ENCODE data around the gene JPH3. TPM values are rescaled to one million over a fixed set of nuclear protein-coding genes. Genes with fewer than 3 reads are reported as not detected.

The JPH3 gene
- total and polyA plus RNA-seq, 10 of the 15 experiments (the other 5 are each of a cell fraction or from before 2014, with no cell fraction given): 0.05 TPM; not detected in 9

GRCh38 chr16:87706278-87707000 lies 104.1 kb downstream of the JPH3 start:
- DNase-seq (ENCODE audit: low read depth, low spot score) (no peak), FAIRE-seq (no peak), ATAC-seq (no peak)
- H3K4me1 ChIP-seq (ENCODE audit: control insufficient read depth, insufficient read depth, low read length): peaks cover 22% of the 10 kb centered on the region
- ChIA-PET POLR2A (interaction anchor here (0.5 kb wide), 1 partner anchor 9 kb away, joined by 3 read pairs; no protein-coding TSS in a partner anchor), CTCF (no interaction called here), RAD21 (ENCODE audit: unreplicated experiment) (interaction anchor here (0.6 kb wide), 1 partner anchor 169 kb away, joined by 4 read pairs; no protein-coding TSS in a partner anchor), SMC1A (ENCODE audit: uncharacterized antibody, unreplicated experiment) (no interaction called here)
- no peak overlapping the region for H3K9ac ChIP-seq (ENCODE audit: control insufficient read depth, insufficient read depth, low read length)
- H4K20me1 ChIP-seq (ENCODE audit: control insufficient read depth, insufficient read depth): no peaks in the 10 kb centered on the region
- in situ Hi-C loops (cut with MboI) (no loop called here), intact Hi-C loops (cut with micrococcal nuclease; ENCODE audit: unreplicated experiment) (no loop called here)
- no peaks in the 10 kb centered on the region for H3K79me2 ChIP-seq (ENCODE audit: control insufficient read depth, insufficient read depth, low read length)
- H3K4me2 ChIP-seq (ENCODE audit: control insufficient read depth, insufficient read depth): no peak overlapping the region
- no peak for TF ChIP-seq RB1 (IDR thresholded peaks at IDR 0.05; ENCODE audit: borderline replicate concordance)
- no peak for TF ChIP-seq SUZ12 (IDR thresholded peaks at IDR 0.05; ENCODE audit: unreplicated experiment)
- TF ChIP-seq SMAD5 (IDR thresholded peaks at IDR 0.05; ENCODE audit: low read depth): no peak
- no peak for TF ChIP-seq USF2 (IDR thresholded peaks at IDR 0.05; ENCODE audit: borderline replicate concordance, low read depth, low read length)
- TF ChIP-seq REST (IDR thresholded peaks at IDR 0.05; ENCODE audit: low read depth, low read length): no peak
- no peak for TF ChIP-seq WRNIP1 (IDR thresholded peaks at IDR 0.05; ENCODE audit: borderline replicate concordance, low read depth, low read length)
- peak; percentile 19 for TF ChIP-seq POLR2A (IDR thresholded peaks at IDR 0.05; ENCODE audit: low read depth, low read length)
- BruUV-seq (replicated peaks): no TSS peak
- H3K36me3 ChIP-seq (ENCODE audit: control insufficient read depth in 2 of 2, insufficient read depth in 2 of 2, low read length in 1 of 2): peaks cover 10 to 34% of the 10 kb centered on the region in 2 experiments; a peak in 3 of 4 replicates
- no peak overlapping the region for H3K27ac ChIP-seq (ENCODE audit: control insufficient read depth, insufficient read depth)
- H2AFZ ChIP-seq (ENCODE audit: control insufficient read depth, low read depth, low read length): no peak overlapping the region
- no peak overlapping the region for H3K4me3 ChIP-seq
- no peaks in the 10 kb centered on the region for H3K27me3 ChIP-seq (replicated peaks in 1 of 2; ENCODE audit: control insufficient read depth in 2 of 2, insufficient read depth in 2 of 2, low read length in 1 of 2)
- 80% methylated on average over 25 of the region's 28 CpGs for WGBS (ENCODE audit: insufficient coverage, insufficient replicate concordance, low lambda C conversion rate, missing lambda C conversion rate)
- no peaks in the 10 kb centered on the region for H3K9me3 ChIP-seq (replicated peaks; ENCODE audit: control insufficient read depth, insufficient read depth, low read length)

Data from GM12878 (cell line).